Fibroblast of skin of scalp (primary cell): ENCODE measurements around the gene ELL.

ENCODE experiments used
- DNase-seq: peaks from one replicate; pipeline ENCODE4 v3.0.0-alpha.2; 2013

ELL gene

GRCh38 chr19:18445262-18445948 is 76.5 kb downstream of the ELL start:
- no peak for DNase-seq

DNA sequence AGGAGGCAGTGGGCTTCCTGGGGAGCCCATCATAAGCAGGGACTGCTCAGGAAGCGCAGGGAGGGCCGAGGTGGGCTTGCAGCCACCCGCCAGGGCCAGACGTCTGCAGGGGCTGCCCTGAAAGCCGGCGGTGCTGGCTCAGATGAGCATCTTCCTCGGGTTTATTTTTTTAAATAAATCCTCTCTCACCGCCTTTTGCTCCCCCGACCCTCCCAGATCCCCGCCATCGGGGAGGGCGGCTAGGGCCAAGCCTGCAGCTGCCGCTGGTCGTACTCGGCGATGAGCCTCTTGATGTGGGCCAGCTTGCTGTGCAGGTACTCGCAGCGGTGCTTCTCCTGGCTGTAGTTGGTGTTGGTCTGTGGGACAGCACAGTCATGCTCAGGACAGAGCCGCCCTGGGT is 77.4 kb downstream of the ELL start:
- no peak for DNase-seq

DNA sequence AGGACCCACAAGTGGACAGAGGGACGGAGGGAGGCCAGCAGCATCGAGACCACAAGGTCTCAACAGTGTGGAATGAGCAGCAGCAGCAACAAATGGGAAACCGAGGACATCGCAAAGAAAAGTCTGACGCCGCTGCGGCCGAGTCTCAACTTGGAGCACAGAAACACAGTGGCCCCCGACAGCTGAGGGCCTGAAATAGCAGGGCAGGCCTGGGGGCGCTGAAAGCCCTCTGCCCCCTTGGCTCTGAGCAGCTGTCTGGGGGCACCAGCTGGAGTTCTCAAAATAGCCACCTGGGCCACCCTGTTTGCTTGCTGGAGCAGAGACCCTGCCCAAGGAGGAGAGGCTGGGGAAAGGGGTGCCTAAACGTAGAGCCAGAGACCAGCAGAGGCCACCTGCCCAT is 78.0 kb downstream of the ELL start:
- no peak for DNase-seq

GRCh38 chr19:18443406-18443805 is 78.5 kb downstream of the ELL start:
- DNase-seq = no peak

DNA sequence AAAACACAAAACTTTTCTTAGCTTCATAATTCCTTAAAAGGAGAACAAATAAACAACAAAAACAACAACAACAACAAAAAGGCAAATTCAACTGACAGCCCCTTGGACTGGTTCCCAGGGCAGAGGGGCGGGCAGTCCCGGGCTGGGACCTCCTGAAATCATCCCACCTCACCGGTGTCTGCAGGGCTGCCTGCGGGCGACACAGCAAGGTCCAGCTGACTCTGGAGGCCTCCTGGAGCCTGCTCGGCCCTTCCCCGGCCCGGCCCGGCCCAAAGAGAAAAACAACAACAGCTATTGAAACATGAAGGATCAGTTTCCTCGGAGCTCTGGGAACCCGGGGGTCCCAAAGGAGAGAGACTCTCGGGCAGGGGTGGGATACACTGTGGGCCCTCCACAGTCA is 78.9 kb downstream of the ELL start:
- DNase-seq = no peak

- no peak for DNase-seq
These were observed 79.8 kb downstream of the ELL start for GRCh38 chr19:18441804-18442788.

DNA sequence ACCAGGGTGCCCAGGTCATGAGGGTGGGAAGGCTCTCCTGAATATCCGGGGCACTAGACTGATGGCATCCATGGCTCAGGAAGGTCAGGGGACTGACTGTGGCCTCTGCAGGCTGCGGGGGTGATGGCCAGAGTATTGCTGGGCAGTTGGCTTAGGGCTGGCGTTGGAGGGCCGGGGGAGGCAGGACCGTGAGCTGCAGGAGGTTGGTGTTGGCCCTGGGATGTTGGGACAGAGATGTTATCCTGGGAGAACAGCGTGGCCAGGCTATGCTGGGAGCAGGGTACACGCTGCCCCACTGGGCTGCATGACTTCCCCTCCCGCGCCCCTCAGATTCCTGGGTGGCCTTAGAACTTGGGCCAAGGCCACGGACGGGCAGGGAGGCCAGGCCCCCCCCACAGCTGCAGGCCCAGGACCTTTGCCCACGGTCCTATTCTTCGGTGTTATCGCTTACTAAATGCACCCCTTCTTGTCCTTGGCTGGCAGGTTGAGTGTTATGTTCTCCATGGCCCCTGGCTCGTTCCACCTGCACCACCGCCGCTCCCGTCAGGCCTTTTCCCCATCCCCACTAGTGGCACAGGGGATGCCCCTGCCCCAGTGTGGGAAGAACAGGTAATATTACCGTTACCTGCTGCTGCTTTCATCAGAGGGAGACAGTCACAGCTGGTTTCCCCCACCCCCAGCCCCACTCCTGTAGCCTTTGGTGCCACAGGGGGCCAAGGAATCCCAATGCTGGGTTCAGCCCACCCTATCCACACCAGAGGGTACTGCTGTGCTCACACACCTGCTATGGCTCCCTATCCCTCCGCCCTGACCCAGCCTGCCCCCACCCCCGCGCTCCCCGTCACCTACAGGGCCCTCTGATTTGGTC is 80.7 kb downstream of the ELL start:
- DNase-seq = no peak

- no peak for DNase-seq
These were observed 81.4 kb downstream of the ELL start for GRCh38 chr19:18440415-18440877.

- DNase-seq = no peak
These were observed 82.0 kb downstream of the ELL start for GRCh38 chr19:18439910-18440237.

DNA sequence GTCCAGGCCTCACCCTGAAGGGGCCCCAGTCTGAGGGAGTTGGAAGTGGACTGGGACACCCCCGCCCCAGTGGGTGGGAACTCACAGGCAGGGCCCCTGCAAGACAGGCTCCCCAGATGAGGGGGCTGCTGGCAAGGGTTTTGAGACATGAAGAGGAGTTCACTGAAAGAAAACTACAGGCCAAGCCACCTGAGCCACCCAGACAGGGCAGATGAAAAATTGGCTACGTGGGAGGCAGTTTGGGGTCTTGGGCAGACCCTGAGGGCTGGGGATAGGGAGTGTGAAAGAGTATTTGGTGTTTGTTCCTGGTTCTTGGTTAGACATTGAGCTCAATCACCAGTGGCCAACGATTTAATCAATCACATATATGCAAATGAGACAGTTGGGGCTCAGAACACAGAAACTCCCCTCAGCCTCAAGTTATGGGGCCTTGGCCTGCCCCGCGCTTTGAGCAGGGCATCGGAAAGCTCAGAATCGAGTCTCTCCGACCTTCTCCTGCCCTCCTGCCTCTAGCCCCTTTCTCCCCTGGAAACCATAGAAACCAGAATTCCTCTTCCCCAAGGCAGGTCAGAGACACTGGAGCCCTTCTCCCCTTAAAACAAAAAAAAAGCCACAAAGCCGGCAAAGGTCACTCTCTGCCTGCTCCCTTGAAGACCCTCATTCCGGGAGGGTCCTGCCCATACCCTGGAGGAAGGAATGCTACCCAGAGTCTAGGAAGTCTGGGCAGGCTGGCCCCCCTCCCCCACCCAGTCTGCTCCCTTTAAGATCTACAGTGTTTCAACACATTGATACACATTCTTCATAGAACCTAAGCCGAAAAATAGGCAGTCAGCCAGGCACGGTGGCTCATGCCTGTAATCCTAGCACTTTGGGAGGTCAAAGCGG is 82.6 kb downstream of the ELL start:
- DNase-seq = peak; percentile 74

GRCh38 chr19:18438331-18439024 is 83.4 kb downstream of the ELL start:
- DNase-seq = peak; percentile 55

GRCh38 chr19:18437491-18438330 is 84.2 kb downstream of the ELL start, which contains the start of gene ISYNA1:
TSS of gene ISYNA1 (minus strand) at chr19:18438133. CDS start at chr19:18437979, 154 bp downstream.
- peak; percentile 52 for DNase-seq

- DNase-seq = peak; percentile 87
These were observed 85.0 kb downstream of the ELL start for GRCh38 chr19:18436671-18437490.

- DNase-seq = no peak
These were observed 85.8 kb downstream of the ELL start for GRCh38 chr19:18435842-18436670.

GRCh38 chr19:18435178-18435841 is 86.6 kb downstream of the ELL start:
- DNase-seq = no peak

DNA sequence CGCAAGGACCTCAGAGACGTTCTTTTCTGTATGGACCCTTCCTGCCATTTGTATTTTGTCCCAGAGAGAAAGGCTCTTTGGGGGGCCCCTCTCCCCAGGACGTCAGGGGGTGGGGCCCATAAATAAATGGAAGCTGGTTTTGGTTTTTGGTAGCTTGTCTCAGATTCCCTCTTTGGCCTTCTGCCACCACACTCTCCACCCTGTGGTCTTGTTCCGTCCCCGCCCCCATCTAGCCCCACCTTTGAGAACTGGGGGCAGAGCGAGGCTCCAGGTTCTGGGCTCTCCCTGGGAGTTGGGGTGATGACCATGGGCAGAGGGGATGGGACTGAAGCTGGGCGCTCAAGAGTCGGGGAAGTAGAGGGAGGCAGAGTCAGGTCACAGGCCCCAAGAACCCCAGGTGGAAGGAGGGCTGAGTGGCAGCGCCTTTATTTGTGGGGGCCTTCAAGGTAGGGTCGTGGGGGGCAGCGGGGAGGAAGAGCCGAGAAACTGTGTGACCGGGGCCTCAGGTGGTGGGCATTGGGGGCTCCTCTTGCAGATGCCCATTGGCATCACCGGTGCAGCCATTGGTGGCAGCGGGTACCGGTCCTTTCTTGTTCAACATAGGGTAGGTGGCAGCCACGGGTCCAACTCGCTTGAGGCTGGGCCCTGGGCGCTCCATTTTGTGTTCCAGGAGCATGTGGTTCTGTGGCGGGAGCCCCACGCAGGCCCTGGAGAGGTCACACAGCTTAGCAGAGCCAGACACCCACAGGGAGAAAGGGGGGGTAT is 87.3 kb downstream of the ELL start:
- no peak for DNase-seq
